ELF-1 (cell line): Measurements from ENCODE around the gene SLC9B2.

Experiments used
- DNase-seq: peaks from one replicate; pipeline ENCODE4 v3.0.0-alpha.2; 2016; ENCODE audit warnings: low read depth, low spot score

Gene SLC9B2

DNA sequence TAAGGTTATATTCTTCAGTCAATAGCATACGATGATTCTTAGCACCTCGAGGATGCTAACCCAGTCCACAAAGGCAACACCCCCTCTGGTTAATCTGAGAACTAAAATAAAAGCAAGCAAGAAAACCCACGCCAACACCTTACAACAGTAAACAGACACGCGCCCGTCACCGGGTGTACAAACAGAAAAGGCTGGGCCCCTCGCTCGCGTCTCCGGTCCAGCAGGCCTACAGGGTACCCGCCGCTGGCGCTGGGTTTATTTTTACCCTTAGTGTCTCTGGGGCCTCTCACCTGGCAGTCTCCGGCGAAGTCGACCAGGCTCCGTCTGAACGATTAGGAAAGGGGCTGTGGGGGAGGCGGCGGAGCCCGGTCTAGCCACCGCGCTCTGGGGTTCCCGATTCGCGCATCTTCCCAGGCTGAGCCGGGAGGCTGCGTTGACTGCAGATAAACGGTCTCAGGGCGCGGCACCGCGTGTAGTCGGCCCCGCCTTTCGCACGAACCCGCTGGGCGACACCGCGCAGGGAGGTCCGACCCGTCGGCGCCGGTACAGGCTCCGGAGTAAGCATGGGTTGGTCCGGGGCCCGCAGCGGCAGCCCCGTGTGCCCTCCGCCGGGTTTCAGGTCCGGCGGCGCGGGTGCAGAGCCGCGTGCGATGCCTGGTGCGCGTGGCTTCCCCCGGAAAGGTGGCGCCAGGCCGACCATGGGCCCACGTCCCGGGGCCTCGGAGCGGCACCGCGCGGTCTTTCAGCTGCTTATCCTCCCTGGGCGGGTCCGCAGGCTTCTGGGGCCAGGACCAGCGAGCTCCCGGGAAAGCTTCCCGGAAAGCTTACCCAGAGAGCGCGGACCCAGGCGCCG is 441 bp downstream of the SLC9B2 start:
- peak; percentile 79 for DNase-seq

DNA sequence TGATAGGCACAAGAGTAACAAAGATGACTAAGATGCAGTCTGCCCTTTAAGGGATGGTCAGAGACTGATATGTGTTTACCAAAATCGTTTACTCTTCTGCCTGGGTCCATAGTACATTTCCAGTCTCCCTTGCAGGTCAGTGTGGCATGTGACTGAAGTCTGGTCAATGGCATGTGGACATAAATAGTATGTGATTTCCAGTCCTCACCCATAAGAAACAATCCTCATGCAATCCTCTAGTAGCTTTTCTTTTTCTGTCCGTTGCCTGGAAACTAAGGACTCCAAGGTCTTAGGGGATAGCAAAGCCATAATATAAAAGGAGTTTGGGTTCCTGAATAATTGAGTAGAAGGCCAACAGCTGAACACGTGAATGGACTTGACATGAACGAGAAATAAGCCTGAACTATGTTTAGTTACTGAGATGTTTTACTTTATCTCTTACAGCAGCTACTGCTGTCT is 1.1 kb downstream of the SLC9B2 start:
- DNase-seq = no peak

DNA sequence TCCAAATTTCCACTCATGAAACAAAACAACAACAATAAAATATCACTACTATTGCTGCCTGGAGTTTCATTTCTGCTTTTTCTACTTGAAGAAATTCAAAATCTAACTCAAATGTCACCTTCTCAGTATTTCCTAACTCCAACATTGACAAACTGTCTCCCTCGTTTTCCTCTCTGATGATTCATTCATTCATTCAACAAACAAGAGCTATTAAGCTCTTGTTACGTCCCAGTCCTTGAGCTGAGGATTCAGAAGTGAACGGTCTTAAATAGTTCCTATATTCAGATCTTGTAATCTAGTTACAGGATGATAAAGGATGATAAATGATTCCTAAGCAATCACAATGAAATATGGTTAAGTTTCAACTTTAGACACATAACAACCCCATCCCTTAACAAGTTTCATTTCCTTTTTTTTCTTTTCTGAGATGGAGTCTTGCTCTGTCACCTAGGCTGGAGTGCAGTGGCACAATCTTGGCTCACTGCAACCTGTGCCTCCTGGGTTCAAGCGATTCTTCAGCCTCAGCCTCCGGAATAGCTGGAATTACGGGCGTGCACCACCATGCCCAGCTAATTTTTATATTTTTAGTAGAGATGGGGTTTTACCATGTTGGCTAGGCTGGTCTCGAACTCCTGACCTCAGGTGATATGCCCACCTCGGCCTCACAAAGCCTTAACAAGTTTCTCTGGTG is 1.7 kb downstream of the SLC9B2 start:
- DNase-seq = no peak

DNA sequence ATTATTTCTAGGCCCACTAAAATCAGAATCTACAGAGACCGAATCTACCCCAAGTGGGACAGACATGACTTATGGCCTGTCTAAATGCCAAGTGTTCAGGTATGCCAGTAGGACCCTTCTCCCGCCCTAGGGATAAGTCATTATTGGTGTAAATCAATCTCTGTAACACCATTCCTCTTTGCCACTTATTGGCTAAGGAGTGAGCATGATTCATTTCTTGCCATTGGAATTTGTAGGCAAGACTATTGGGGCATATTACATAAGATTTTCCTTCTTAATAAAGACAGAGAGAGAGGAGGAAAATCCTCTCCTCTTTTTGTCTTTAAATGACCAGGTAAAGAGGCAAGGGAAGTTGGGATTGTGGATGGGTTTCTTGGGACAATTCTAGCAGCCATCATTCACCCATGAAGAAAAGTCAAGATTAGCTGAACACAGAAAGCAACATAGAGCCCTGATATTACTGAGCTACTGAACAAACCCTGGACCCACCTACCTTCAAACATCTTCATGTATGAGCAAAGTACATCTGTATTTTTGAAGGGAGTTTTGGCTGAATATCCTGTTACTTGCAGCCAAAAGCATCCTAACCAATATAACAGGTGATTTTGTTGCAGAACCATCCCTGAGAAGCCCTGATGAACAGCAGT is 2.6 kb downstream of the SLC9B2 start:
- DNase-seq = no peak

DNA sequence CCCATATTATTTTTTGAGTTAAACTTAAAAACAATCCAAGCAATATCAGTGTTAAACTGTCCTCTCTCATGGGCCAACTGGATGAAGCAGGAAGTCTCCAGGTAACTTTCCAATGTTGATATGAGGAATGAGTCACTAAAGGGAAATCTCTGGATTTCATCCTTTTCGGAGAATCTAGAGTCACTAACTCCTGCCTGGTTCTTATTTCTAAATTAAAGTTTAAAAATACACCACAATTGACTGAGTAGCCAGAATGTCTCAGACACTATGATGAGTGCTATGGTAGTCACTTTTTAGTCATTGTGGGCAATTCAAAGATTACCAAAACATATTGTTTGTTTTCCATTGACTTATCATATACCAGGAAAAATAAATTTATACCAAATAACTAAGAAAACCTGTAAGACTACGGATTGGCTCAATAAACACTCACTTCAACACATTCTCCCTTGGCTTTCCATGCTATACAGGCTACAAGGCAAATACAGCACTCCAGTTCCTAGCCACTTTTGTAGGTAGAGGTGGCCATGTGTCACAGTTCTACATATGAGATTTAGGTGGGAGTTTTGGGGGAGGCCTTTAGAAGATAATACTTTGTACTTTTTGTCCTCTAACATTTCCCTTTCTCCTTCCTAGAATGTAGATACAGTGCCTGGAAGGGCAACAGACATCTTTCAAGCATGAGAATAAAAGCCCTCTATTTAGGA is 8.6 kb downstream of the SLC9B2 start:
- no peak for DNase-seq

DNA sequence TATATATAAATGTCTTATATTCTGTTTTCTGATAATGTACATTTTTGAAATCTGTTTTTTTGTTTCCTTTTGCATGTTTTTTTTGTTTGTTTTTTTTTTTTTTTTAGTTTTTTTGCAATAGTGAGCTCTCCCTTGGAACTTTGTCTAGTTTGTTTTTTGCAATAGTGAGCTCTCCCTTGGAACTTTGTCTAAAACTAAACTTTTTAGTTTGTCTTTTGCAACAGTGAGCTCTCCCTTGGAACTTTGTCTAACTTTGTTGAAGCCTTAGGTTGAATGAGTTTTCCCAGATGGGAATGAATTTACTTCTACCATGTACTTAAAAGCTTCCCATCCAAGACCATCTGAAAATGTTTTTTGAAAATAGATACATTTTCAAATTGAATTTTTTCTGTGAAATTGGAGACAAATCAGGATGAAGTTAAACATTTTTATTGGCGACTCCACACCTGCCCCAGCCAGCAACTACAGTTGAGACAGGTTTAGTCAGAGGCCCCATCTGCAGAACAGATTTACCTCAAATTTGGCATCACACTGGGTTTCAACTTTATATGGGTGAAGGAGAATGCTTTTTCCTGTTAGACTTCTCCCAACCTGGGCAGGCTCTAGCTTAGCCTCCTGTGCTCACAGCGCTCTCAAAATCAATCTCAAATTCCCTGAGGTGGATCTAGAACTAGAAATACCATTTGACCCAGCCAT is 16.0 kb downstream of the SLC9B2 start:
- DNase-seq = no peak

DNA sequence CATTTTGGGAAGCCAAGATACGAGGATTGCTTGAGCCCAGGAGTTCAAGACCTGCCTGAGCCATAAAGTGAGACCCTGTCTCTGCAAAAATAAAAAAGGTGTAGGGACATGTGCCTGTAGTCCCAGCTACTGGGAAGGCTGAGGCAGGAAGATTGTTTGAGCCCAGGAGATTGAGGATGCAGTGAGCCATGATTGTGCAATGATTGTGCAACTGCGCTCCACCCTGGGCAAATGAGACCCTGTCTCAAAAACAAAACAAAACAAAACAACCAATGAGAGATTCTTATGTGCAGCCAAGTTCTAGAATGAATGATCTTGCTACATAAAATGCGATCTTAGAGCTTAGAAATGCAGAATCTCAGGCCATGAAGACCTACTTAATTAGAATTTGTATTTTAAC is 22.5 kb downstream of the SLC9B2 start:
- DNase-seq = no peak

- no peak for DNase-seq
Measured at GRCh38 chr4:103052779-103053178, 23.8 kb downstream of the SLC9B2 start.

GRCh38 chr4:103052145-103052544 is 24.4 kb downstream of the SLC9B2 start:
- DNase-seq = no peak

- no peak for DNase-seq
Measured at GRCh38 chr4:103050736-103051436, 25.7 kb downstream of the SLC9B2 start.

DNA sequence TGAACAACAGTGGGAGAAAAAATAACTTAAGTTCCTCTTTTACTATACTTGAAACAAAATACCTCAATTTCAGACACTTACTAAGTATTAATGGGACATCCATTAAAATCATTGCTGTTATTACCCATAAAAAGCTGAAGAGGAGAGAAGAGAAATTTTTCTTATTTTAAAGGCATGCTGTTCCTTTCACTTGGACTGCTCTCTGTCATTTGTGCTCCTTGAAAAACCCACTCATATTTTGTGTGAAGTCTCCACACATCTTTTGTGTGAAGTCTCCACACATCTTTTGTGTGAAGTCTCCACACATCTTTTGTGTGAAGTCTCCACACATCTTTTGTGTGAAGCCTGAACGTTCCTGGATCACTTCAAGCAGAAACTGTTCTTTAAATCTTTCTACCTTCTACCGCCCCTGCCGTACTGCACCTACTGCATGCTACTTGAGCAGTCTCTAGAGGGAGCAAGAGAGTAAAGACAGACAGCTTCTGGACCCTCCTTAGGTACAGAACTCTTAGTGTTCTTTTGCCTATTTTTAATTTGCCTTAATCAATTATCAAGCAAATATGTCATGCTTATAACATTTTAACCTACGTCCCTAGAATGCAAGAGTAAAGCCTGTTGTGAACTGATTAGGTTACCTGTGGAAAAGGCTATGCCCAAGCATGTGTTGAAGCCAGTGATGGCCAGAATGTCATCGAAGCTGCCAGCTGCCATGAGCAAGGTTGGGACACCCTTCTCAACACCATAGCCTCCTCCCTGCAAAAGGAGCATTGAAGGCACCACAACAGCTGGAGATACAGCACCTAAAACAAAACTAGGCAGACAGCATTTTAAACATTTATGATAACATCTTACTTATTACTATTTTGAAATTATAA is 29.9 kb downstream of the SLC9B2 start:
- peak; percentile 18 for DNase-seq

- DNase-seq = no peak
Measured at GRCh38 chr4:103044183-103044582, 32.4 kb downstream of the SLC9B2 start.

DNA sequence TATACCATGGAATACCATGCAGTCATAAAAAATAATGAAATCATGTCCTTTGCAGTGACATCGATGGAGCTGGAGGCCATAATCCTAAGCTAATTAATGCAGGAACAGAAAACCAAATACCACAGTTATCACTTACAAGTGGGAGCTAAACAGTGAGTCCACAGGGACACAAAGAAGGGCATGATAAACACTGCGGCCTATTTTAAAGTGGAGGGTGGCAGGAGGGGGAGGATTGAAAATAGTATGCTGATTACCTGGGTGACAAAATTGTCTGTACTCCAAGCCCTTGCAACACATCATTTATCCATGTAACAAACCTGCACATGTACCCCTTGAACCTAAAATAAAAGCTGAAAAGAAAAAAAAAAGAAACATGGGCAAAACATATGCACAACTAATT is 40.4 kb downstream of the SLC9B2 start:
- no peak for DNase-seq

GRCh38 chr4:103032574-103032973 is 44.0 kb downstream of the SLC9B2 start:
- DNase-seq = peak; percentile 76

GRCh38 chr4:103030791-103031190 is 45.8 kb downstream of the SLC9B2 start:
- no peak for DNase-seq

- DNase-seq = no peak
Measured at GRCh38 chr4:103029300-103029699, 47.3 kb downstream of the SLC9B2 start.

GRCh38 chr4:103026868-103027267 is 49.7 kb downstream of the SLC9B2 start:
- DNase-seq = no peak

DNA sequence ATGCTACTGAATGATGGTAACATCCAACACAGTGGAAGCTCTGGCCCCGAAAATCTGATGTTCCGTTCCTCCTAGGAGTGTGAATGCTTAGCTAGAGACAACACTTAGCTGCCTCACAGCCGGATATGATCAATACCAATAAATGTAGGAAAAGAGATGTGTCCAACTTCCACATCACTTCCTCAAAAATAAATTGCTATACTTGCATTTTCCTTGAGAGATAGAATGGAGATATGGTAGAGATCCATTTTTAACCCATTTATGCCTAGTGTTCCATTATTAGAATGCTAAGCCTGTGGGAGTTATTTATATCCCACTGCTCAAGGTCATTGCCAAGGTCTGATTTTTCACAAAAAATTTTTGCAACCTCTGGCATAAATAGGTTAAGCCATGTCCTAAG is 51.6 kb downstream of the SLC9B2 start:
- DNase-seq = no peak

- DNase-seq = no peak
Measured at GRCh38 chr4:103021120-103021519, 55.4 kb downstream of the SLC9B2 start.
